ENCODE data around the gene CTSW.

CTSW gene

GRCh38 chr11:65900899-65901180 lies 21.2 kb downstream of the CTSW start:
- no peak for DNase-seq (ENCODE audit: low read depth in 2 of 2)

DNA sequence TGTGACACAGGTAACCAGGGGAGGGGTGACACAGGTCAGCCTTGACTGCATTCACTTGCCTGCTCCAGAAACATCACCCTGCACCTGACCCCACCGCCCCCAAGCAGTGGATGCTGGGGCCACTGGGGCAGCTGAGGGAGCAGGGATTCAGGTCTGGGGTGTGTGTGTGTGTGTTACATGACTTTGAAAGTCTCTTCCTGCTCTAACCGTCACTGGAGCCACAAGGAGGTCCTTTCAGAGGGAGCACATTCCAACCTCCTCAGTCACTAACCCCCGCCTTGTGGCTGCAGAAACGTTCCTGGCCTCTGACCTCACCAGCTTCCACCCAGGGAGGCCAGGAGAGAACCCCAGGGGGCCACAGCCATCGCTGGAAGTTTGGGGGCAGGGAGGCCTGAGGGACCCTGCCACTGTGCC lies 23.4 kb downstream of the CTSW start:
- DNase-seq (ENCODE audit: low read depth in 2 of 2): no peak

DNA sequence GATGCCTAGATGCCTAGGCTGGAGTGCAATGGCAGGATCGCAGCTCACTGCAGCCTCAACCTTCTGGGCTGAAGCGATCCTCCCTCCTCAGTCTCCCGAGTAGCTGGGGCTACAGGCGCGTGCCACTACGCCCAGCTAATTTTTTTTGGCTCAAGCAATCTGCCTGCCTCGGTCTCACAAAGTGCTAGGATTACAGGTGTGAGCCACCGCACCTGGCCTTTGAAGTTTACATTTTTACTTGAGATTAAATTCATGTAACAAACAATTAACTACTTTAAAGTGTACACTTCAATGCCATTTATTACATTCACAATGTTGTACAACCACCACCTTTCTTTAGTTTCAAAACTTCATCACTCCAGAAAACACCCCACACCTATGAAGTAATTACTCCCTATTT lies 24.1 kb downstream of the CTSW start:
- DNase-seq (ENCODE audit: low read depth in 2 of 2): no peak

DNA sequence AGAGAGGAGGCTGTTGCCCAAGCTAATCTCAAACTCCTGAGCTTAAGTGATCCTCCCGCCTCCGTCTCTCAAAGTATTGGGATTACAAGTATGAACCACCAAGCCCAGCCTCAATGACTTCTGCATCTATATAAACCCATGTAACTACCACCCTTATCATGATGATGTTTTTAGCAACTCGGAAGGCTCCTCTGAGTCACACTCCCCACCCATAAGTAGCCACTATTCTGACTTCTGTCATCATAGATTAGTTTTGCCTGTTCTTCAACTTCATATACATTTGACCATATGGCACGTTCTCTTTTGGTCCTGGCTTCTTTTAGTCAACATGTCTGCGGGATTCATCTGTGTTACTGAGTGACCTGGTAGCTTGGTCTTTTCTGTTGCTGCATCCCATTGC lies 27.0 kb downstream of the CTSW start:
- DNase-seq (ENCODE audit: low read depth in 2 of 2): no peak

- no peak for DNase-seq (ENCODE audit: low read depth in 2 of 2)
These were observed 28.2 kb downstream of the CTSW start for GRCh38 chr11:65907878-65908277.

- DNase-seq (ENCODE audit: low read depth in 2 of 2): no peak
These were observed 32.3 kb downstream of the CTSW start for GRCh38 chr11:65911682-65912568.

GRCh38 chr11:65912845-65913244 lies 33.2 kb downstream of the CTSW start:
- DNase-seq (ENCODE audit: low read depth in 2 of 2): no peak

DNA sequence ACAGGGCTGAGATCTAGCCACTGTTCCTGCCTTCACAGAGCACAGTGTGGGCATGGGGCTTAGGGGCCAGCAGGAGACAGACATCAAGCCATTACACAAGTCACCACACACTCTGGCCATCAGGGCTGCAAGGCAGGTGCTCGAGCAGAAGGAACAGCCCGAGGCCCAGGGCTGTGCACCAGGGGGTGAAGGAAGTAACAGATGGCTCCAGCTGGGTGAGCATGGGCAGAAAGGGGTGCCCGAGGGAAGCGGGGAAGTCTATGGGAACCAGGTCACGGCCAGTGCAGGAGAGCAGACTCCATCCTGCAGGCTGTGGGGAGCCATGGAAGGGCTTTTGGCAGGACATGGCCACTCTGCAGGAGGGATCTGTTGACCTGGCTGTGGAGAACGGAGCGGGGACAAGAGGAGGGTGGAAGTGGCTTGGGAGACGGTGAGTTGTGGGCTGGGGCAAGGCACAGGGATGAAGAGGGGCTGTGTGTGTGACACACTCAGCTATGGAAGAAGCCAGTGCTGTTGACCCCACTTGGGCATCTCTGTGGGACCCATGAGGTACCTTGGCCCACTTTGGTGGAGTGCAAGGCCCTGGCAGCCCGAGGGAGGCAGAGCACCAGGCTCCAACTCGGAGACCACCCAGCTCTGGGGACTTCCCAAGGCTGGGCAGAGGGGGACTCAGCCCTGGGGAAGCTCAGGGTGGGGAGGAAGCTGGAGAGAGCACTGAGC lies 35.6 kb downstream of the CTSW start:
- no peak for DNase-seq (ENCODE audit: low read depth in 2 of 2)

DNA sequence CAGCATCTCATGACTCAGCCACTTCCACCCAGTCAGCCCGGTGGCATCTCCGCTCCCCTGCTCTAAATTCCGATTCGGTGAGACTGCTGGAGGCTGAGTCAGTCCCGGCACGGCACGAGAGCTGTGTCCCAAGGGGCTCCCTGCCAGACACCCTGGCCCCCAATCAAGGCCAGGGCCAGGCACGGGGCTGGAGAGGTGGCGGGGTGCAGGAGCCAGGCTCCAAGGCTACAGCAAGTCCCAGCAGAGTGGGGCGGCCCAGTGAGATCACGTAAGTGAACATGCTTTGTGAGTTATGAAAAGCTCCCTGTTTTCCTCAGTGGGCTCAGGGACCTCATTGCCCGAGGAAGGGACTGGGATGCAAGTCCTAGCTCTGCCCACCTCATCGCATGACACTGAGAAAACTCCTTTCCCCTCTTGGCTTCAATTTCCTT lies 36.2 kb downstream of the CTSW start:
- no peak for DNase-seq (ENCODE audit: low read depth in 2 of 2)

DNA sequence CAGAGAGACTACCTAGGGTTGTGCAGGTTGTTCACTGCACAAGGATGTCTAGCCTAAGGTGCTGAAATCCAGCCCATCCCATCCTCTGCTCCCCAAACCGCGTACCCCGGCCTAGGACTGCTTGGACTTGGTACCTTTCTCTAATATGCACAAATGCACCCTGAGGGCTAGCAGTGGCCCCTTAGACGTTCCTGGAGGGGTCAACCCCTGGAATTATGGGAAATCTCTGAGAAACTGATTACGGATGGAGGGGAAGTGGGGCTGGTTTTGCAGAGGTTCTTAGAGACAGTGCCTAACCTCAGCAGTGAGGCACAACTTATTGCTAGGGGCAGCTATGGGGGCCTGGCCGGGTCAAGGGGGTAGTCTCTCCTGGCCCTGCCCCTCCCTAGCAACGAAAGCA lies 36.8 kb downstream of the CTSW start:
- no peak for DNase-seq (ENCODE audit: low read depth in 2 of 2)

DNA sequence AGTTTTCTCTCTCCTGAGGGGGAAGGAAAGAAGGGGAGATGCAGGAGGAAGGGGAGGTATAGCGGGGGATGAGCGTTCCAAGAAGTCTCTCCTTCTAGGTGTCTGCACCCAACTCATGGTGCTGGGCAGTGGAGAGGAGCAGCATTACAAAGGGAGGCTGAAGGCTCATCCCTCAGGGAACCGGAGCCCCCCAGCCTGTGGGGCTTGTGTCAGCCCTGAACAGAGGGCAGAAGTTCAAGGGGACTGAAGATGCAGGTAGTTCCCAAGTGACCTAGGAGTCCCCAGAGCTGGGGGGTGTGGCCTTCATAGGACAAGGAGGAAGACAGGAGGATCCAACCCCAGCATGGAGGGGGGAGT lies 37.4 kb downstream of the CTSW start:
- no peak for DNase-seq (ENCODE audit: low read depth in 2 of 2)

- DNase-seq (ENCODE audit: low read depth in 2 of 2): no peak
These were observed 38.0 kb downstream of the CTSW start for GRCh38 chr11:65917434-65918210.

- DNase-seq (ENCODE audit: low read depth in 2 of 2): no peak
These were observed 38.8 kb downstream of the CTSW start, which contains the start of gene C11orf68 for GRCh38 chr11:65918211-65919140. TSS of gene C11orf68 (minus strand) at chr11:65919062. CDS start at chr11:65919031, 31 bp downstream.

GRCh38 chr11:65919141-65919572 lies 39.5 kb downstream of the CTSW start, which contains the start of gene DRAP1:
TSS of gene DRAP1 (plus strand) at chr11:65919426. CDS start at chr11:65919502, 76 bp downstream.
- peak; percentile 99 for DNase-seq (ENCODE audit: low read depth in 2 of 2)

GRCh38 chr11:65919573-65920371 lies 40.1 kb downstream of the CTSW start:
- DNase-seq (ENCODE audit: low read depth in 2 of 2): peak; percentile 32 to 45

- DNase-seq (ENCODE audit: low read depth in 2 of 2): no peak
These were observed 40.8 kb downstream of the CTSW start for GRCh38 chr11:65920372-65920802.

DNA sequence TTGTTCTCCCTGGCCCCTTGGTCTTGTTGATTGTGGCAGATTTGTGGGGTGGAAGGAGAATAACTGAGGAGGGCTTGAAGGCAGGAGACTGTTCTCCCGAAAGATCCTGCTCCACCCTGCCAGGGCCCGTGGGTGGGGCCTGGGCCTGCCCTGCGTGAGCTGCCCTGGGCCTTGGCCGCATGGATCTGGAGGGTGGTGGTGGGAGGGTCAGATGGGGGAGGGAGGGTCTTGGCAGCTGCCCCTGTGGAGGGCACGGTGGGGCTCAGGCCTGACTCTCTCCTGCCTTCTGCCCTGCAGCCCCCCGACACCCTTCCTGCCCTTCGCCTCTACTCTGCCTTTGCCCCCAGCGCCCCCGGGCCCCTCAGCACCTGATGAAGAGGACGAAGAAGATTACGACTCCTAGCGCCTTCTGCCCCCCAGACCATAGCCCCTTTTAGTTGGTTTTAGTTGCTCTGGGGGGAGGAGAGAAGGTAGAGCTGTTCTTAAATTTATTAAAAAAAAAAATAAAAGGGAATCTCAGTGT lies 41.5 kb downstream of the CTSW start:
- DNase-seq (ENCODE audit: low read depth in 2 of 2): no peak

DNA sequence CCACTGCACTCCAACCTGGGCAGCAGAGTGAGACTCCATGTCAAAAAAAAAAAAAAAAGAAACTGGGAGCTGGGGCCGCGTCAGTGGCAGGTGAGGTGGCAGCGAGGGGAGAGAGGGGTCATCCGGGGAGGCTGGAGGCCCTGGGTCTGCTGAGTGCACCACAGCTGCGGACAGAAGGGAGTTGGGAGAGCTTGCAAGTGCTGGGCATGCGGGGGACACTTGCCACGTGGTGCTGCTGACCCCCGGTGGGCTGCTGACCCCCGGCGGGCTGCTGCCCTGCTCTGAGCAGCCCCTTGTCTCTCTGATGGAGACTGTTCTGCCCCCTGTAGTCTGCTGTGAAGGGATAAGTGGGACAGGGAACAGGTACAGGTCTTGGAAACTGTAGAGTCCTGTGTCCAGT lies 42.2 kb downstream of the CTSW start:
- no peak for DNase-seq (ENCODE audit: low read depth in 2 of 2)

DNA sequence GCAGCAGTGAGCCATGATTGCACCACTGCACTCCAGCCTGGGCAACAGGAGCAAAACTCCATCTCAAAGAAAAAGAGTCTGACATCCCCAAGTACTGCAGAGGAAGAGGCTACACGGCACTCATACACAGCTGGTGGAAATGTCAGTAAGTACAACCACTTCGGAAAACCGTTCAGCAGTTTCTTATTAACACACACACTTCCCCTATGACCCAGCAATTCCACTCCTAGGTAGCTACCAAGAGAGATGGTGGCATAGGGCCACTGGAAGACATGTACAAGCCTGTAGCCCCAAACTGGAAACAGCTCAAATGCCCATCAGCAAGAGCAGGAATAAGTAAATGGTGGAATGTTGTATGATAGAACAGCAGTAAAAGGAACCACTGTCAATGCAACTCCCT lies 42.9 kb downstream of the CTSW start:
- no peak for DNase-seq (ENCODE audit: low read depth in 2 of 2)

GRCh38 chr11:65925397-65925796 lies 45.8 kb downstream of the CTSW start:
- DNase-seq (ENCODE audit: low read depth in 2 of 2): no peak
